ENCODE results near the gene ZBTB20.

ZBTB20 gene

DNA sequence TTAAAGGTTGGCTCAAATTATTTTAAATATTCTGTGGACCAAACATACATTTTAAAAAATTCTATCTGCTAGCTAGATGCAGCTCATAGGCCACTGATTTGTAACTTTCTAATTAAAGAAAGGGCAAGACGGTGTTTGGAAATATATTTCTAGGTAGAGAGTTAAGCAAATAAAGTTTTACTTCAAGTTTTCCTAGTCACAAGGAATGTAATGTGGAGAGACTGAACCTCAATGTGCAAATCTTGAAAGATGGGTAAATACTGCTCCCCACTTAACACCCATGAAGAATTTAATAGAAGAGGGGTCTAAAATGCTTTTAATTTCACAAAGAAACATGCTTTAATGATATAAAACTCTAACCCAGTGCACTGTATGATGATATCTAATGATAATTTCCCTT is 678.0 kb downstream of the ZBTB20 start:
- no peak for DNase-seq (ENCODE audit: low spot score)

DNA sequence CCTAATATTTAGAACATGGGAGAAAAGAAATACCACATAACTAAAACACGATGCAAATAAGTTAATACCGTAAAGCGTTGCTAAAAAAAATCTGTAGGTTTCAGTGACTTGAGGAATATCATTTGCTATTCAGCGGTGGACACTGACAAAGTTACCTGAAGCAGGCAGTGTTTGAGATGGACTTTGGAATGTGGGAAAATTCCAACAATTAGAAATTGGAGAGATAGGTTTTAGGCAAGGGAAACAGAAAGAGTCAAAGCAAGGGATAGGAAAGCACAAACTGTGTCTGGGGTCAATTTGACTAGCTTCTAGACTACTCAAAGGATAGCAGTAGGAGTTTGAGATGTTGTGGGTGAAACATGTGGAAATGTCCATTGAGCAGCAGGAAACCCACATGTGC is 680.3 kb downstream of the ZBTB20 start:
- DNase-seq (ENCODE audit: low spot score): no peak

DNA sequence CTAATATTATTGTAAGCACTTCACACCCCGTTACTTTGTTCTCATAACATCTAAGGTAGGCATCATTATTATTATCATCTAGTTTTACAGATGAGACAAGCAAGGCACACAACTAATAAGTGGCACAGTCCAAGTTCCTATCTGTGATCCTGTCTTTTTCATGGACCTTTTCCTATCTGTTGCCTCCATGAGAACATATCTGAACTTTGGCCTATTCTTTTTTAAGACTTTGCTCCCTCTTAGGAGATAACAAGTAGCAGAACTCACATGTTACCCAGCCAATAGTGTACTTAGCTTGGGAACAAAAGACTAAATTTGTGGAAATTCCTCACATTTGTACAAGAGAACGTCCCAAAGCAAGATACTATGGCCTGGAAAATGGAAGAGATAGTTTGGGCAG is 680.8 kb downstream of the ZBTB20 start:
- DNase-seq (ENCODE audit: low spot score): no peak

DNA sequence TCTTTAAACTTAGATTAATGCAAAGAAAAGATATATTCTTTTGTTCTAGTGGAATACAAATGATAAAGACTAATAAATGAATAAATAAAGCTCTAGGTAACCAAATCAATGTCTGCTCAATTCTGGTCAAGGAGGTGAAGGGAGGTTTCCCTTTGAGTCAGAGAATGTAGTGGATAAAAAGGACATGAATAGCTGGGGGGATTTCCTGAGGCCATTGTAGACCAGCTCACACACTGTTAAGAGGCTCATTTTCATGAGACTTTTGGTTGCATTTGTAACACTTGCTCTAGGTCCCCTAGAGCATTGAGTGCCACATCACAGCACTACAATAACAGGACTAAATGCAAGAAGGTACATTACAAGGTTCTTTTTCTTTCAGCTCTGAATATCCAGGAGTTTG is 682.5 kb downstream of the ZBTB20 start:
- no peak for DNase-seq (ENCODE audit: low spot score)

DNA sequence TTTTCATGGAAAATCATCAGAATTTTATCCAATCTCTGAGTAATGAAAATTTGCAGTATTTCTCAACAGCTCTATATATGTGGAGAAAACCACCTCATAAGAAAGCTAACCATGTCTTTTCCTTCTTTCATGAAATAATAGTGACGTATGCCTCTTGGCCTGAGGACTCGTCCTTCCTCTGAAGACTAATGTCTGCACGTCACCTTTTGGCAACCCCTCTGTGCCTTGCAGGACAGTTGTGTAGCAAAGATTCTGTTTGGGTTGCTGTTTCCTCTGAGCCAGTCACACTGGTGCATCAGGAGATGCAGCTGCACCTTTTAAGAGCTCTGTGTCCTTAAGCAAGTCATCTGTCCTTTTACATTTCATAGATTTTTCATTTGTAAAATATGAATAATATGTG is 684.3 kb downstream of the ZBTB20 start:
- DNase-seq (ENCODE audit: low spot score): no peak

DNA sequence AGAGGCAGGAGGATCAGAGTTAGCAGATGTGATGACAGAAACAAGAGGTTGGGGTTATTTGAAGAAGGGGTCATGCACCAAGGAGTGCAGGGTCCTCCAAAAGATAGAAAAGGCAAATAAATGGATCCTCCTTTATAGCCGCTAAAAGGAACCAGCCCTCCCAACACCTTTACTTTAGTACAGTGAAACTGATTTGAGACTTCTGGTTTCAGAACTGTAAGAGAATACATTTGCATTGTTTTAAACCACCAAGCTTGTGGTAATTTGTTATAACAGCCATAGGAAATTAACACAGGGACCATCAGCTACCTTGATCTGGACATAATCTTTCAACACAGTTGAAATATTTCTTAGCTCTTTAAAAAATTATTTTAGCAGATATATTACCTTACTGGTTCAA is 686.6 kb downstream of the ZBTB20 start:
- no peak for DNase-seq (ENCODE audit: low spot score)

DNA sequence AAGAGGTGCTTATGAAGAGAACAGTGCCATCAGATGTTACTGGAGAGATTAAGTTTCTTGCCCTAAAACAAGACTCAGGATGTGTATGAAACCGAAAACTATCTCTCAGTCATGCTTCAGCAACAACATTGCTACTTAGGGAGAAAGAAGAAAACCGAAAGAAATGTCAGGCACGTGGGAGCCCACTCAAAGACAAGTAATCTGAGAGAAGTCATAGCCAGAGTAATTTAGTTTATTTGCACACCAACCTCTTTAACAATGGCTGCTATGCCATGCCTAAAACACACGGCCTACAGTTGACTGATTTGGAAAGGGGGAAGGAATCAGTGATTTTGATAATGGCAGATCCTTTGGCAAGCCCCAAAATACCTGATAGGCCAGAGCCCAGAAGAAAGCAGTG is 690.3 kb downstream of the ZBTB20 start:
- no peak for DNase-seq (ENCODE audit: low spot score)

DNA sequence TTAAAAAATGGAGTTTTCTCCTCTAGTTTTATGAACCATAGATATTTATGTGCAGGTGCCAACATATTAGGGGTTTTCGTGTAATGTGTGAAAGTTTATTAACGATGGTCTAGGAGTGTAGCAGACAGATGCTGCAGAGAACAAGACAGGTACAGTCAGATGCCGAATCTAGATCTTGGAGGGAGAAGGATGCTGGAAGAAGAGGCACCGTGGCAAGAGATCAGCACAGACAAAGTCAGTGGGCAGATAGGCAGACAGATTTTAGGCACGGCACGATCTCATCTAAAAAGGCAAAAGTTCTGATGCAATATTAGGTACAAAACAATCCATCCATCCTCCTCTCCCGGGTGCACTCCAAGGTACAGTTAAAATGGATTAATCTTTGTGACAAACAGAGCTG is 691.7 kb downstream of the ZBTB20 start:
- DNase-seq (ENCODE audit: low spot score): peak; percentile 4

DNA sequence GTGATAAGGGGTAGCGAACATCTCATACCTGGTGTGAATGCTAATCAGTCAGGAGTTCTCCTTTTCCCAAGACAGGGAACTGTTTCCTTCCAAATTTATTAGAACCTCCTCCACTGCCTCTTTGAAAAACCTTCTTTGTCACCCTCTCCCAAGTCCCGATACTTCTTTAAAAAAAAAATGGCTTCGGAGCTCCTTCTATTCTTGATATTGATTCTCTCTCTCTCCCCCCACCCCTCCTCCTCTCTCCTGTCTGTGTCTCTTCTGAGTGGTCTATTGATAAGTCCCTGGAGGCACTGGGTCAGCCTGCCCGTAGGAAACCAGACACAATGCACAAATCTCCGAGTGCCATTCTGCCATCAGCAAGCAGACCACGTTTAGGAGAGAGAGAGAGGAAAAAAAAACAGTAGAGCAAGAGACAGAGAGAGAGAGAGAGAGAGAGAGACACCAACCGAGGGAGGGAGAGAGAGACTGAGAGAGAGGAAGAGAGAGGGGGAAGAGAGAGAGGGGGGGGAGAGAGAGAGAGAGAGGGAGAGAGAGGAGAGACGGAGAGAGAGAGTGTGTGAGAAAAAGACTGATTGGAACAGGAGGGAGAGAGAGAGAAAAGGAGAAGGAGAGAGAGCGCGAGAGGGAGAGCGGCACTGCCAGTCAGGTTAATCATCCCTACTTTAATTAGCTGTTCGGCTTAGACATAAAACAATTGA is 692.4 kb downstream of the ZBTB20 start:
- peak; percentile 5 for DNase-seq (ENCODE audit: low spot score)

DNA sequence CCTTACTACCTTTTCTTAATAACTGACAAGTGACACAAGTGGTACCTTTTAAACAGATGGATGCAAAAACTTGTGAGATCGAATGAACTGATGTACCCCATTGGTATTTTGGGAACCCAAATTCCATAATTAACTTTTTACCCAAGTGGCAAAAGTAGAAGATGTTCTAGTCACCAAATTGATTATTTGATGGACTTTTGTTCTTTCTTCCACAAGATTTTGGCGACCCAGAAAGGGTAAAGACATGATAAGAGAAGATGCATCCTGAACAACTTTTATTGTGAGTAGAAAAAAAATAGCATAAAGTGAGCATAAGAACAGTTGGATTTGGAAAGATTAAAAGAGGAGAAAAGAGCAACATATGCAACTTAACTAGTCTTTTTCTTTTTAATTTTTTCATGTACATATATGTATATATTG is 693.7 kb downstream of the ZBTB20 start:
- no peak for DNase-seq (ENCODE audit: low spot score)

DNA sequence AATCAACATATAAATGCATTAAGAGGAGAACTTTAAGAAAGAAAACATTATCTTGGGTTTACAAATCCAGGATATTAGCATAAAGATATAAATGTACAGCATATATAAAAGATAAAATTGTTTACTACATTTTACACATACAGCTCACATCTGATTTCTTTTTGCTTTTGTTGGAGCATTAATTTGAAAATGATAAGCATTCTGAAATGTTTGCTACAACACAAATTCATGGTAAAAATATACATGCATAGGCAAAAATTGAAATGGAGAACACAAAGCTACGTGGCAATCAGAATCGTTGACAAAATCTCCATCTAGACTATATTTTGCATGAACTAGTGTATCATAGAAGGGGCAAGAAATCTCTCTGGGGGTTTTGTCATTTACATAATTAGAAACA is 694.2 kb downstream of the ZBTB20 start:
- no peak for DNase-seq (ENCODE audit: low spot score)

DNA sequence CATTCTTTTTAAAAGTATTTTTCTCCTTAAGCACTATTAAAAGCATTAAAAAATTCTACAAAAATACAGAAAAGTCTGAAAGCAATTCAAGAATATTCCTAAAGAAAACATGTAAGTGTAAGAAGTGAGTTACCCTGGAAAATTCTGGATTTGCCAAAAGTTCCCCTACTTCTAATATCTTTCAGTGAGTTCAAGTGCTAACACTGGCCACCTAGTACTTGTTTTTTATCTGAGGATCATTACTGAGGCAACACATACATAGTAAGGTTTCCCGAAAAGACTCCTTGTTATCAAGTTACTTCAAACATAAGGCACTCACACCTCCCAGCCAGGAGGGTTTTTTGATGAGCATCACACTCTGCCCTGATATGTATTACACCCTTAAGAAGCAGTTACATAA is 694.8 kb downstream of the ZBTB20 start:
- no peak for DNase-seq (ENCODE audit: low spot score)

DNA sequence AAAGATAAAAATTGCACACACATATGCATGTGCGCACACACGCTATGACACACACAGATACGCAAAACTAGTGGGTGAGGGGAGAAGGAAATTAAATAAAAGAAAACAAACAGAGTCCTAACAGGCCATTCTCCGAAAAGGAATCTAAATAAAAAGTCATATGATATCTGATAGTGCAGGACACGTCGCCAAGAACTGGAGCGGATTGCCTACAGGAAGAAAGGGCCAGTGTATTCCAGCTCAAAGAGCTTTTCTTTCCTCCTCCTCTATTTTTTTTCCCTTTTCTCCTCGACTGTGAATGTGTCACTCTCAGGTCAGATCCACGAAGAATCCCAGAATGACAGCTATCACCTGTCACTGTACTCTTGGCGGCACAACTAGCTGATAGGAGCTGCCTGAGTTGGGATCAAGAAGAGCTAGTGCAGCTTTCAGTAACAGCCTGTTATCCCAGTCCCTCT is 695.5 kb downstream of the ZBTB20 start:
- DNase-seq (ENCODE audit: low spot score): no peak

DNA sequence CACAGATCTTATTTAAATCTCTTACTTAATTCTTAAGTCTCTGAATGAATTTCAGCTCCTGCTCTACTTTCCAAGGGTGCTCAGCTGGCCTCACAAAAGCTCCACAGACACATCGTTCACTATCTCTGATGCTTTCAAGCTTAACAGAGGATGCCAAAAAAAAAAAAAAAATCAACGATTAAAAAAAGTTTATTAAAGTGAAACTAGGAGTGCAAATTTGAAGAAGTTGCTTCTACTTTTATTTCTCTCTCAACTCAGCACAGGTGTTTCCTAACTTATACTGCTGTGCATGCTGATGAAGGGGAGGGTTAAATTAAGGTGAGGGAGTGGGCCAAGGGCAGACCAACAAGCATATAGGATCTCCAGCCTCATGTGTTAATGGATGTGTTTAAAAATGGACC is 696.0 kb downstream of the ZBTB20 start:
- DNase-seq (ENCODE audit: low spot score): no peak

DNA sequence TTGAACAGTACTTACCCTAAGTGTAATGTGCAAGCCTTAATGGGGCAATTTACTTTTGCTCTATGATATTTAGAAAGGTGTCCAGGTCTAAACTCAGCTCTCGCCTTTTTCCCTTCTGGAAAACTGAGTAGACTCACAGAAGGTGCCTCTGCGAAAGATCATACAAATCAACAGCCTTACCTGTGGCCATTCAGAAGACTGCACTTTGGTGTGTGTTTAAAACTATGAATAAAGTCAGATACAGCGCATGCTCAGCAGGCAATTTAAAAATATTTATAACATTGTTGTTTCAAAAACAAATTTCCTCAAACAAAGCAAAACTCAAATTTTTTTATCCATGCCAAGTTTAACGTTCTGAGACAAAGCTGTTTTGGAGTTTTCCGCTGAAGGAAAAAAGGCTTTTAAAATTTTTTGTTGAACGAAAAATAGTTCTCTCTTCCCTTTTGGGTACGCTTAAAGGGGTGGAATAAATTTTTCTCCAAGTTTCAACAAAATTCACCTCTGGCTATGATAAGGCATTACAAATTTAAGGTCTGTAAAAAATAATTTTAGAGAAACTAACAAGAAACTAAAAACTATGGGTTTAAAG is 697.0 kb downstream of the ZBTB20 start:
- DNase-seq (ENCODE audit: low spot score): no peak

DNA sequence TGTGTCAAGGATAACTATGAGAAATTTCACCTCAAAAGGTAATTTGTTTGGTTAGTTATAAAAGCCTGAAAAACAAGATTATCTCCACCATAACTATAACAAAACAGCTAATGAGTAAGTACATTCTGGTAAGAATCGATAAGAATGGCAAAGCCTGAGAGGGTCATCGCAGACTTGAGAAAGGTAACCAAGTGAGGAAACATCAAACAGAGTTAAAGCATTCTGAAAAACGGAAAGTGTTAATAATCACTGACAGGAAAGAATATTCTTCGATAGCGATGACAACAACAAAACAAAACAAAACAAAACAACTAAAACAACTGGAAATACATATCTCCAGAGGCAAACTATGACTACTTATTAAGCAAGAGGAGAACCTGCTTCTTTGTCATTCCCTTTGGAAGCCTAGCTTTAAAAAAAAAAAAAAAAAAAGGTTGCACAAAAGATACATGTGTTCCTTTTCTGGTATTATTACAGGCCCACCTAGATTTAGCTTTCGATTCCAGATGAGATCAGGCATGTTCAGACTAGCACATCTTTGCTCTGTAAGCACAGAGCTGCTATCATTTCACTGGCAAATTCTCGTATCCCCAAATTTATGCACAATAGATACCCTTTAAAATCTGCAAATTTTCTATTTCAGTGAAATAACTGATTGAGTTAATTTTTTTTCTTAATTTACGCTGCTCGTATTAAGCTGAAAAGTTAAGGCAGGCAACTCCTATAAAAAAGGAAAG is 697.6 kb downstream of the ZBTB20 start:
- DNase-seq (ENCODE audit: low spot score): no peak

DNA sequence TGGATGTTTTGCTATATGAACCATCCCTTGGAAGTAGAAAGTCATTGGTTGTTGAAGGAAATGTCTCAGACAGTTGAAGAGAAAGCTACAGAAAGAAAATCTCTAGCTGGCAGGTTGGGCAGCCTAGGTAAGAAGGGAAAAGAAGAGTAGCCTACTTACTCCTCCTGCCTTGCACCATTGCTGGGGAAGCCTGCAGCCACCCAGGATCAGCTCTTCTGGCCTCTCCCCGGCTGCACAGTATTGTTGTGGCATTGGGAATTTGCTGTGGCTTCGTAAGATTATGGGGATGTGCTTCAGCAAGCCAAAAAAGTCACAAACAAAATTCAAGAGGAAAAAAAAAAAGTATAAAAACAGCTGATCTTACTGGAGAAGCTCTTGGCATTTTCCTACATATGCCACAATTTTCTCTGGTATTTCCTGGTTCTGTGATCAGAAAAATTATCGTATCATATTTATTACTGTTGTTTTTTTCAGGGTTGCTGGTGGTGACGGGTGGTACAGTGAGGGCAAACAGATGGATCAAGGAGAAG is 699.1 kb downstream of the ZBTB20 start:
- no peak for DNase-seq (ENCODE audit: low spot score)

DNA sequence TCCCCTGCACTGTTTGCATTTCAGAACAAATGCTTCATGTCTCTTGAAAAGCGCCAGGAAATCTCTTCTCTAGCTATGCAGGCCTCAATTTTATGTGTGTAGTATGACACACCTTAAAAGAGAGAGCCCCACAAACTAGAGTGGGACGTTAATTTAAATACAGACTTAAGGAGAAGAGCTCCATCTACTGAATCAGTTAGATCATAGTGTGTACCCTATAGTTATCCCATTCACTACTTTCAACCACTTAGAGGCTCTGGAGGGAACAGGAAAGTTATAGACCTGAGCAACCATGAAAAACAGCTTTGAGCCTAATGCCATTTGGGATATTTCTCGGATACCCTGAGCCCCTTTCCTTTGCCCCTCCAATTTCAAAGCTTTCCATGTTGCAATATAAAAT is 699.5 kb downstream of the ZBTB20 start:
- DNase-seq (ENCODE audit: low spot score): no peak

DNA sequence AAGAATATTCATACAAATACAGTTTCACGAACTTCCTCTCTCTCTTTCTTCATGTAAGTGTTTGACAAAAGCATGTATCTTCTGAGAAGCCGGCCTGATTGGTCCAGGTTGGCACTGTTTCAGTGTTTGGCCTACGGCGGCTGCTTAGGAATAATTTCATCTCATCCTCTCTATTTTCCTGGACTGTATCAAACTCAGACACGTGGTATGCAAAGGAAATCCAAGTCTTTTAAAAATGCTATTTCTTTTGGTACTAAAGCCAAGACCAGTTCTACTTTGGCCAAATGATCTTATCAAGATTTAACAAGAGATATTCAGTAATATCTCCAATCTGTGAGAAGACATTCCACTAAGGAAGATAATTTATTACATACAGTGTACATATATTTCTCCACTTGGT is 700.5 kb downstream of the ZBTB20 start:
- DNase-seq (ENCODE audit: low spot score): no peak

DNA sequence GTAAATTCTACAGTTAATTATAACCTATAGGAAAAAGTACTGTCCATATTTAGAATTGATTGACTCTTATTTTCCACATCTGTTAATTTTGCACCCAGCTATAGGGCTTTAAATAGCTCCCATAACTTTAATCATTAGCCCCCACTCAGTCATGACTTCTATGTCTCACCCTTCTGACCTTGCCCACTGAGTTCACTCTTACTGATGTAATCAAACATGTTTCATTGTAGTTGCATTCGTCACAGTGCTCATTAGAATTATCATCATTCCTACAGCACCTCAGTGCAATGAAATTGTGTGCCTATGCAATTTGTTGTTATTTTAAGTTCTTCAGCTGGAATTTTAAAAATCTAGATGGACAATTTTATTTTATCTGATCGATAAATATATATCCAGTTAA is 701.9 kb downstream of the ZBTB20 start:
- DNase-seq (ENCODE audit: low spot score): no peak

DNA sequence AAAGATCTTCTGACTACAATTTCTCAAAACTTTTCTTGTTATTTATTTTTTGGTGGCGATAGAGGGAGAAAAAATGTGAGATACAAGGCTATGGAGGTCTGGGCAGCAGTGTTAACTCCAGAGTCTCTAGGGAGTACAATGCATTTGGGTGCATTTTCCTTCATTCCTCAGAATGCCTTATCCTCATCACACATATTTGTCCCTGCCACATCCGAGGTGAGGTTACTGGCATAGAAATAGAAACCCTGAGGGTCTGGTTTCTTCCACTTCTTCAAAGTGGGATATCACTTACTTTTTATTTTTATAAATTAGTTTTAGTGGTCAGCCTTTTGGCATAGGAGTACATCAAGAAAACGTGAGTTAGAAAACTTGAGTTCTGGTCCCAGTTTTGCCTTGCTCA is 702.9 kb downstream of the ZBTB20 start:
- DNase-seq (ENCODE audit: low spot score): no peak

DNA sequence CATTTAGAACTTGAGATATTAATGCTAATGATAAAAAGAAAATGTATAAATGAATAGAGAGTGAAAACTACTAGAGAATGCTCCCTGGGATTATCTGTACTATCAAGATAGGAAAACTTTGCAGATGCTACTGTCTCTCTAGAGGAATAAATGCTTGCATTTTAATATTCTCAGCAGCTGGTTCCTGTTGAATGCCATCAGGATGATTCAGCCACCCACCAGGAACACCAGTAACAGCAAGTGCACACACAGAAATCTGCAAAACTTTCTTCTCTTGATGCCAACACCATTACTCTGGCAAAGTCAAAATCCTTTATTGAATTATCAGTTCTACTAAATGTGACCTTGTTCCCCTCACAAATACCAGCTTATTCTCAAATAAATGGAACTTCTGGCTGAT is 704.8 kb downstream of the ZBTB20 start:
- DNase-seq (ENCODE audit: low spot score): peak; percentile 57

DNA sequence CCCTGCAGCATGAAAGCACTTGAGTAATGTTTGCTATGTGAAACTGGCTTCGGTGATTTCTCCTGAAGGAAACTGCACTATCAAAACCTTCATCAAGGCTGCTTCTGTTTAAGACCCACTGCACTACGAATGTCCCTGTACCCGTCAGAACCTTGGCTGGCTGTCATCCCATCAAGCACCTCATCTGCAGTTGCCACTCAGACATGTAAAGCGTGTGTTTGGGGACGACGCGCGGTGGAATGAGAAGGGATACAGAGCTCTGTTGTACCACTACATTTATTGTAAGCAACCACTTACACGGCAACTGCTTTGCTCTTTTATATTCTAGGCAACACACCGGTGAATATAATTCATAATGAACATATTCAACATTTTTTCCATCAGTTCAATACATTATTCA is 705.7 kb downstream of the ZBTB20 start:
- no peak for DNase-seq (ENCODE audit: low spot score)
